ENCODE results near the gene HS3ST4.

GRCh38 chr16:25700547-25700946 is 8.8 kb downstream of the HS3ST4 start:
- no peak for TF ChIP-seq CTCF (conservative IDR thresholded peaks at IDR 0.05; ENCODE audit: low read depth, low read length)
- no peak for TF ChIP-seq SMC3 (IDR thresholded peaks at IDR 0.05; ENCODE audit: low read depth, low read length)
- no peak for TF ChIP-seq CEBPB (IDR thresholded peaks at IDR 0.05; ENCODE audit: low read depth, low read length)
- no peak for TF ChIP-seq RAD21 (IDR thresholded peaks at IDR 0.05; ENCODE audit: low read length)
- no peak for TF ChIP-seq POLR2A (IDR thresholded peaks at IDR 0.05; ENCODE audit: low read depth, low read length)
- no peak for TF ChIP-seq MAFK (IDR thresholded peaks at IDR 0.05; ENCODE audit: low read depth, low read length)
- no peak for TF ChIP-seq CHD1 (IDR thresholded peaks at IDR 0.05; ENCODE audit: low read depth, low read length)
- no peak for TF ChIP-seq FOS (IDR thresholded peaks at IDR 0.05; ENCODE audit: low read depth, low read length)
- no peak for TF ChIP-seq MXI1 (IDR thresholded peaks at IDR 0.05; ENCODE audit: borderline replicate concordance, low read depth, low read length)
- TF ChIP-seq MAZ (IDR thresholded peaks at IDR 0.05; ENCODE audit: borderline replicate concordance, low read depth, low read length) = no peak
- TF ChIP-seq RFX5 (IDR thresholded peaks at IDR 0.05; ENCODE audit: low read depth, low read length) = no peak
- TF ChIP-seq USF2 (IDR thresholded peaks at IDR 0.05; ENCODE audit: low read depth, low read length) = no peak

All from IMR-90 (cell line).